Dedifferentiated amniotic fluid mesenchymal stem cell (primary cell): Measurements from ENCODE around the gene MFAP3L.
A peak's percentile ranks its signal among the peaks of the same experiment; 100 is the strongest.
"Not testable (repeated sequence)": the region's sequence is repeated elsewhere in the genome, so short reads cannot be mapped to it uniquely, and the experiment has no call there.

ENCODE experiments used
- DNase-seq: peaks from one replicate; pipeline ENCODE4 v3.0.0-alpha.2; 2016; ENCODE audit errors: extremely low spot score

MFAP3L gene

GRCh38 chr4:170026253-170027021, at the start of gene MFAP3L:
Gene MFAP3L (minus strand): TSS chr4:170026395. CDS start chr4:170005877, 20,518 bp downstream.
- peak; percentile 78 for DNase-seq

GRCh38 chr4:170071196-170071595, 45.0 kb upstream of the MFAP3L start:
- no peak for DNase-seq

- no peak for DNase-seq
These were observed 42.4 kb upstream of the MFAP3L start for GRCh38 chr4:170068438-170069128.

GRCh38 chr4:170059421-170059820, 33.2 kb upstream of the MFAP3L start:
- DNase-seq: no peak

GRCh38 chr4:170058826-170059225, 32.6 kb upstream of the MFAP3L start:
- no peak for DNase-seq

- DNase-seq: no peak
These were observed 31.7 kb upstream of the MFAP3L start for GRCh38 chr4:170057866-170058265.

GRCh38 chr4:170052919-170053318, 26.7 kb upstream of the MFAP3L start:
- no peak for DNase-seq

GRCh38 chr4:170051402-170051801, 25.2 kb upstream of the MFAP3L start:
- DNase-seq: no peak

- DNase-seq: no peak
These were observed 23.6 kb upstream of the MFAP3L start for GRCh38 chr4:170049766-170050165.

GRCh38 chr4:170047771-170048354, 21.7 kb upstream of the MFAP3L start:
- peak; percentile 85 for DNase-seq

GRCh38 chr4:170046156-170046555, 20.0 kb upstream of the MFAP3L start:
- DNase-seq: not testable (repeated sequence)

GRCh38 chr4:170040031-170040680, 14.0 kb upstream of the MFAP3L start:
- no peak for DNase-seq

GRCh38 chr4:170038769-170039168, 12.6 kb upstream of the MFAP3L start:
- no peak for DNase-seq

GRCh38 chr4:170038232-170038631, 12.0 kb upstream of the MFAP3L start:
- no peak for DNase-seq

- no peak for DNase-seq
These were observed 11.3 kb upstream of the MFAP3L start for GRCh38 chr4:170037481-170037880.

- no peak for DNase-seq
These were observed 9.7 kb upstream of the MFAP3L start for GRCh38 chr4:170035845-170036244.

GRCh38 chr4:170035231-170035630, 9.0 kb upstream of the MFAP3L start:
- no peak for DNase-seq

GRCh38 chr4:170033999-170034398, 7.8 kb upstream of the MFAP3L start:
- no peak for DNase-seq

- DNase-seq: no peak
These were observed 3.9 kb upstream of the MFAP3L start for GRCh38 chr4:170030121-170030520.

GRCh38 chr4:170027181-170027829, 1.1 kb upstream of the MFAP3L start:
- DNase-seq: peak; percentile 96

- DNase-seq: no peak
These were observed 507 bp downstream of the MFAP3L start for GRCh38 chr4:170025523-170026252.
